A673 (cell line): Measurements from ENCODE around the gene CANX. TPM values are rescaled to one million over a fixed set of nuclear protein-coding genes. Genes with fewer than 3 reads are reported as not detected.
A peak's percentile ranks its signal among the peaks of the same experiment; 100 is the strongest.
"Not testable (repeated sequence)": the region's sequence is repeated elsewhere in the genome, so short reads cannot be mapped to it uniquely, and the experiment has no call there.

Experiments used
- BruUV-seq: library from RNA; stranded (reverse); fragments of 400-500 nt; replicated peaks from 2 replicates; lab custom pipeline; 2021; lab: Mats Ljungman, UMichigan
- CTCF ChIA-PET: fragments of 300-600 bp; sonication (Branson Sonifier 250); formaldehyde crosslinking; loops from one replicate; lab custom pipeline; 2022; ENCODE audit warnings: antibody characterized with exemption; lab: Charles Lee
- POLR2A ChIA-PET: fragments of 300-600 bp; sonication (Branson Sonifier 250); formaldehyde crosslinking; loops from one replicate; lab custom pipeline; 2022; ENCODE audit warnings: antibody characterized with exemption; ENCODE audit not compliant: low non-redundant PET; lab: Charles Lee
- DNase-seq: peaks from one replicate; pipeline ENCODE4 v3.0.0-alpha.2; 2015; ENCODE audit warnings: low spot score
- H3K27ac ChIP-seq: fragments of 200-600 bp; sonication (generic); 2 replicates; pipeline ENCODE4 v1.5.1; 2016; ENCODE audit warnings: mixed run types, low read depth, mild to moderate bottlenecking, mixed read lengths, antibody characterized with exemption, low read length; ENCODE audit not compliant: poor library complexity, severe bottlenecking
- H3K27me3 ChIP-seq: fragments of 200-600 bp; sonication (generic); replicated peaks from 2 replicates; pipeline ENCODE4 v1.6.1; 2017; ENCODE audit warnings: mixed run types, low read depth, mild to moderate bottlenecking, mixed read lengths, antibody characterized with exemption, low read length; ENCODE audit not compliant: insufficient read depth, poor library complexity
- H3K36me3 ChIP-seq: fragments of 200-600 bp; sonication (generic); 2 replicates; pipeline ENCODE4 v1.6.1; 2016; ENCODE audit warnings: mixed run types, mild to moderate bottlenecking, mixed read lengths, antibody characterized with exemption, low read length; ENCODE audit not compliant: insufficient read depth, poor library complexity, severe bottlenecking
- H3K4me1 ChIP-seq: fragments of 200-600 bp; sonication (generic); 2 replicates; pipeline ENCODE4 v1.6.1; 2017; ENCODE audit warnings: mixed run types, mild to moderate bottlenecking, mixed read lengths, antibody characterized with exemption, low read length; ENCODE audit not compliant: insufficient read depth, poor library complexity, severe bottlenecking
- H3K4me3 ChIP-seq: fragments of 200-600 bp; sonication (generic); 2 replicates; pipeline ENCODE4 v1.5.1; 2016; ENCODE audit warnings: low read depth, mixed run types, mild to moderate bottlenecking, mixed read lengths, low read length; ENCODE audit not compliant: poor library complexity, severe bottlenecking
- H3K9me3 ChIP-seq: fragments of 200-600 bp; sonication (generic); 2 replicates; pipeline ENCODE4 v1.6.1; 2016; ENCODE audit warnings: mixed run types, low read depth, mild to moderate bottlenecking, mixed read lengths, antibody characterized with exemption, low read length; ENCODE audit not compliant: poor library complexity, severe bottlenecking
- EZH2 ChIP-seq: fragments of 200-600 bp; sonication (generic); IDR thresholded peaks from 2 replicates; pipeline ENCODE4 v1.6.1; 2017; ENCODE audit warnings: borderline replicate concordance, low read depth, mild to moderate bottlenecking, mixed read lengths, antibody characterized with exemption, low read length; ENCODE audit not compliant: poor library complexity, severe bottlenecking
- intact Hi-C: fragments of 100-400 bp; cut with micrococcal nuclease; formaldehyde crosslinking; loops from one replicate; pipeline ENCODE4 v1.10.0; 2022; ENCODE audit not compliant: unreplicated experiment
- total RNA-seq: library from RNA; stranded (reverse); gene quantifications from 2 replicates; pipeline ENCODE4 v1.2.3, GENCODE V29; 2021
- TF ChIP-seq, protein P1 (sequence below): fragments of 300-800, 200-600 bp; sonication (generic); conservative IDR thresholded peaks from 2 replicates; pipeline ENCODE4 v1.5.1; 2017; ENCODE audit warnings: low read depth, mild to moderate bottlenecking, antibody characterized with exemption, low read length, moderate library complexity, mixed read lengths

CANX gene
- total RNA-seq, 1 experiment from 2014 or later = 609 TPM

DNA sequence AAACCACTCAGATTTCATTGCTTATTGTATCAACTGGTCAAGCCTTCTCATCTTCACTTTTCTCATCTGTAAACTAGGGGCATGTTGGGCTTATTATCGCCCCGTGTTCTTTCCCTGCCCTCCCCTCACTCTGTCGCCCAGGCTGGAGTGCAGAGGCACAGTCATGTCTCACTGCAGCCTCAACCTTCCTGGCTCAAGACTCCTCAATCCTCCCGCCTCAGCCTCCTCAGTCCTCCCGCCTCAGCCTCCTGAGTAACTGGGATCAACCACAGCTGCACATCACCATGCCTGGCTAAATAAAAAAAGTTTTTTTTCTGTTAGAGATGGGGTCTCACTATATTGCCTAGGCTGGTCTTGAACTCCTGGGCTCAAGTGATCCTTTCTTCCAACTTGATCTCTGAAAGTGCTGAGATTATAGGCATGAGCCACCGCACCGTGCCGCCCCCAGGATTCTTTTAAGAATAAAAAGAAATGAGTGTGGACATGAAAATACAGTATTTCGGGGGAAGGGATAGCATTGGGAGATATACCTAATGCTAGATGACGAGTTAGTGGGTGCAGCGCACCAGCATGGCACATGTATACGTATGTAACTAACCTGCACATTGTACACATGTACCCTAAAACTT lies 35.9 kb downstream of the CANX start:
- peaks cover 10% of the 10 kb centered on the region for H3K4me1 ChIP-seq
- H3K4me3 ChIP-seq = peak overlapping the region; percentile 91
- no TSS peak for BruUV-seq
- H3K36me3 ChIP-seq = peaks cover 26% of the 10 kb centered on the region
- no peaks in the 10 kb centered on the region for H3K27me3 ChIP-seq
- H3K9me3 ChIP-seq = no peaks in the 10 kb centered on the region
- H3K27ac ChIP-seq = peak overlapping the region; percentile 97
- intact Hi-C loops = no loop called here
- DNase-seq = no peak
- ChIA-PET CTCF (no interaction called here), POLR2A (no interaction called here)
- no peak for TF ChIP-seq EZH2
- TF ChIP-seq, protein P1, sequence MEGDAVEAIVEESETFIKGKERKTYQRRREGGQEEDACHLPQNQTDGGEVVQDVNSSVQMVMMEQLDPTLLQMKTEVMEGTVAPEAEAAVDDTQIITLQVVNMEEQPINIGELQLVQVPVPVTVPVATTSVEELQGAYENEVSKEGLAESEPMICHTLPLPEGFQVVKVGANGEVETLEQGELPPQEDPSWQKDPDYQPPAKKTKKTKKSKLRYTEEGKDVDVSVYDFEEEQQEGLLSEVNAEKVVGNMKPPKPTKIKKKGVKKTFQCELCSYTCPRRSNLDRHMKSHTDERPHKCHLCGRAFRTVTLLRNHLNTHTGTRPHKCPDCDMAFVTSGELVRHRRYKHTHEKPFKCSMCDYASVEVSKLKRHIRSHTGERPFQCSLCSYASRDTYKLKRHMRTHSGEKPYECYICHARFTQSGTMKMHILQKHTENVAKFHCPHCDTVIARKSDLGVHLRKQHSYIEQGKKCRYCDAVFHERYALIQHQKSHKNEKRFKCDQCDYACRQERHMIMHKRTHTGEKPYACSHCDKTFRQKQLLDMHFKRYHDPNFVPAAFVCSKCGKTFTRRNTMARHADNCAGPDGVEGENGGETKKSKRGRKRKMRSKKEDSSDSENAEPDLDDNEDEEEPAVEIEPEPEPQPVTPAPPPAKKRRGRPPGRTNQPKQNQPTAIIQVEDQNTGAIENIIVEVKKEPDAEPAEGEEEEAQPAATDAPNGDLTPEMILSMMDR = no peak

DNA sequence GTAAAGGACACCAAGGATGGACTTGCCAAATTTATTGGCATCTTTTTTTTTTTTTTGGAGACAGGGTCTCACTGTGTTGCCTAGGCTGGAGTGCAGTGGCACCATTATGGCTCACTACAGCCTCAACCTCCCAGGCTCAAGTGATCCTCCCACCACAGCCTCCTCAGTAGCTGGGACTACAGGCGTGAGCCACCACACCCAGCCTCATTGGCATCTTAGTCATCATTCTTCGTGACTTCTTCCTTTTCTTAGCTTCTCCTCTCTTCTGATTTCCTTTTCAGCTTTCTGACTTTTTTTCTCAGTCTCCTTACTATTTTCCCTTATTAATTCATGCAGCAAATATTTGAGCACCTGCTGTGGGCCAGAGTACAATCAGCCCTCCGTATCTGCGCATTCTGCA lies 40.0 kb downstream of the CANX start:
- Histone ChIP-seq H3K4me3 (no peak overlapping the region), H3K27me3 (no peaks in the 10 kb centered on the region), H3K4me1 (peaks cover 6% of the 10 kb centered on the region), H3K27ac (no peak overlapping the region), H3K36me3 (peaks cover 5% of the 10 kb centered on the region), H3K9me3 (no peaks in the 10 kb centered on the region)
- intact Hi-C loops = no loop called here
- TF ChIP-seq EZH2 = no peak
- TF ChIP-seq, protein P1 = no peak
- BruUV-seq = no TSS peak
- ChIA-PET CTCF (no interaction called here), POLR2A (no interaction called here)
- no peak for DNase-seq

DNA sequence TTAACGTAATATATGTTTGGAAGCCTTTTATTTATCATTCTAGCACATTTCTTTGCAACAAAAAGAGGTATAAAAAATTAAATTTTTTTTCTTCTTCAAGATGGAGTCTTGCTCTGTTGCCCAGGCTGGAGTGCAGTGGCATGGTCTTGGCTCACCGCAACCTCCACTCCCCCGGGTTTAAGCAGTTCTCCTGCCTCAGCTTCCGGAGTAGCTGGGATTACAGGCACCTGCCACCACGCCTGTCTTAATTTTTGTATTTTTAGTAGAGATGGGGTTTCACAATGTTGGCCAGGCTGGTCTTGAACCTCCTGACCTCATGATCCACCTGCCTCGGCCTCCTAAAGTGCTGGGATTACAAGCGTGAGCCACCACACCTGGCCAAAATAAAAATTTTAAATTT lies 45.3 kb downstream of the CANX start:
- H3K4me3 ChIP-seq, H3K27ac ChIP-seq, POLR2A ChIA-PET, CTCF ChIA-PET, H3K27me3 ChIP-seq, H3K36me3 ChIP-seq, H3K9me3 ChIP-seq, BruUV-seq, H3K4me1 ChIP-seq, DNase-seq, intact Hi-C loops: not testable (repeated sequence)

DNA sequence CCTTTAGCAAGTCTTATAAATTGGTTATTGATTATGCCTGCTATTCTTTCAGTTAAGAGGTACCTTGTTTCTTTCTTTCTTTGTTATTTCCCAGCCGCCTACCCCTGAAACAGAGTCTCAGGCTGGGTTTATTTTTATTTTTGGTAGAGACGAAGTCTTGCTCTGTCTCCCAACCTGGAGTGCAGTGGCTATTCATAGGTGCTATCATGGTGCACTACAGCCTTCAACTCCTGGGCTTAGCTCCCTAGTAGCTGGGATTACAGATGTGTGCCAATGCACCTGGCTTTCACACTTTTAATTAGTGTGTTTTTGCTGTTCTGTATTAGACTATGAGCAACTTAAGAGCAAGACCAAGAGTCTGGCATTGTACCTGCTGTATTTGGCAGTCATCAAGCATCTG lies 48.1 kb downstream of the CANX start:
- no peaks in the 10 kb centered on the region for H3K4me1 ChIP-seq
- H3K36me3 ChIP-seq = peaks cover 3% of the 10 kb centered on the region
- no peaks in the 10 kb centered on the region for H3K9me3 ChIP-seq
- no TSS peak for BruUV-seq
- no peak overlapping the region for H3K4me3 ChIP-seq
- intact Hi-C loops = no loop called here
- ChIA-PET POLR2A (no interaction called here), CTCF (no interaction called here)
- H3K27me3 ChIP-seq = no peaks in the 10 kb centered on the region
- no peak overlapping the region for H3K27ac ChIP-seq
- no peak for TF ChIP-seq EZH2
- TF ChIP-seq, protein P1 = no peak
- DNase-seq = no peak
